Frontal cortex (tissue), 4 donors: Measurements from ENCODE around the gene GLI3. TPM values are rescaled to one million over a fixed set of nuclear protein-coding genes. Genes with fewer than 3 reads are reported as not detected.

ENCODE experiments used
- DNase-seq, 2 donors: peaks; one replicate each; pipeline ENCODE4 v3.0.0; 2012; ENCODE audit warnings: low spot score in 2 of 2
- FAIRE-seq: peaks from 2 replicates; lab custom pipeline; 2012; peaks lifted over from hg19 to GRCh38; lab: Jason Lieb, UNC
- total RNA-seq: library from RNA; depleted of rRNA; stranded (reverse); fragments of >200 nt; gene quantifications from one replicate; pipeline ENCODE4 v1.2.3, GENCODE V29; 2014
- donor health status: control.
- donor health status: control.
- donor health status: control.

GLI3 gene
- total RNA-seq, 1 donor from 2014 or later, result 2.4 TPM

DNA sequence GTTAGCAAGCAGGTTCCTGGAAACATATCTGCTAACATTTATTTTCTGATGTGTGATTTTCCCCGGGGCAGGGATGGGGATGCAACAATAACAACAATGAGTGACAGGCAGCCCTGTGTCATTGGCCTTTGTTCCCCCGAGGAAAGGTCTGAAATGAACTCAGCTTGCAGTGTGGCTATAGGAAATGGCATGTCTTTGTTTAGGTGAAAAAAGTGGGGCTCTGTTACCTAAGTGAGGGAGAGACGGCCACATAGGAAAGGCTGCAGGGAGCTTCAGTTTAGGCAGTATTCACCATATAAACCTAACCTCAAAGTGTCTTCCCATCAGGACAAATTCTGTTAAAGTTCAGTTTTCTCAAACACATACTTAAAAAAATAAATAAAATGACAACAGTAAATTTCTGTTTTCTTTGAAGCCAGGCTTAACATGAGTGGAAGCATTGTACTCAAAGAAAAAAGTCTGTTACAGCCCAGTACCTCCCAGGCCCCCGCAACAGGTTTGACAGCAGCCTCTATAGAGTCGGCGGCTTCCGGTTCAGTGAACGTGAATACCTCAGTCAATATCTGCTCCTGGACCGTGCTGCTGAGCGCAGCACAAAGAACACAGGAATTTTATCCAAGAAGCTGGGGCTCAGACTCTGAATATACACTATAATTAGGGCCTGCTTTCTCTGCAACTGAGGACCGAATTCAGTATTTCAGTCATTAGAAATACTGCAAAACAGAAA lies 168.3 kb downstream of the GLI3 start:
- DNase-seq (no peak), FAIRE-seq (no peak)

DNA sequence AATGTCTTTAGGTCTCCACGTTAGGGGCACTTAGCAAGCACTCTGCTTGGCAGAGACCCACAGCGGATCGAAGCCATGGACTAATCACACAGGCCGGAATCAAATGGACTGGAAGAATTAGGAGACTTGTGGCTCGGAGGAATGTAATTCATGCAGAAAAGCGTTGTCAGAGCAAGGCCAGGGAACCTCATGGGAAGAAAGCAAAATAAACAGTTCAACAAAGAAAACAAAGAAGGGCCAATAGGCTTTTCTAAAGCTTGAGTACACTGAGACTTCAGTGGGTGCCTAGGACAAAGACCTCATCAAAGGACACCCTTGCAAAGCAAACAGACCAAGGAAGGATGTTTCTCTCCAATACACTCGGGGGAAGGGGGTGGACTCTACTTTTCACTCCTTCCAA lies 171.1 kb downstream of the GLI3 start:
- DNase-seq (no peak), FAIRE-seq (no peak)

DNA sequence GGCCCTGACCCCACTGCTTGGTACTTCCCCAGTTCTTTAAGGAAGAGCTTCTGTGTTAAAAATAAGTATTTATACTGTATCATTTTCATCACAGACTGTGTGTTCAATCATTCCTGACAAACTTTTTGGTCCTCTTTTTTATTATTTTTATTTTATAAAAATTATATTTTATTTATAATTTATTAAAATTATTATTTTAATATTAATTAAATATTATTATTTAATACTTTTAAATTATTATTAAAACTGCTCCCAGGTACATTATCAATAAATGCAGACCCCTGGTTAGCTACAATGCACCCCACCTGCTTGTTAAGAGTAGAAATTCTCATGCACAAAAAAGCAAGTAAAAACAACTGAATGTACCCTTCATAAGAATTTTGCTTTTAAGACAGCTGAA lies 172.0 kb downstream of the GLI3 start:
- no peak for FAIRE-seq

DNA sequence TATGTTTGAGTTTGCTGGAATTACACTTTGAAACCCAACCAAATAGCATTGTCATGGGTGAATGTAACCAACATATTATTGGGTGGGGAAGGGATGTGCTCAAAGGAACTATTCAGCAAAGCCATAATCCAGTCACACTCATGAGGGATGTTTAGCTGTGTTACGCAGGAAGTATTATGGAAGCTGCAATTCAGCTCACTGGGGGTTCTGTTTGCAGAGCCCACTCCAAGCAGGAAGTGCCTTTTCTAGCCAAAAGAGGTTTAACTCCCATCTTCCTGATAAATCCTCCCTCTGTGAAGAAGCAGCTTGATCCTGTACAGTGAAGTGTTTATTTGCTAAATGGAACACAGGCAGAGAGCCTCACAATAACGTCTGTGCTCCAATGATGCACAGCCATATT lies 172.5 kb downstream of the GLI3 start:
- DNase-seq, result no peak
- no peak for FAIRE-seq

More for the DNA sequence above, 172.0 kb downstream of the GLI3 start:
- no peak for DNase-seq

DNA sequence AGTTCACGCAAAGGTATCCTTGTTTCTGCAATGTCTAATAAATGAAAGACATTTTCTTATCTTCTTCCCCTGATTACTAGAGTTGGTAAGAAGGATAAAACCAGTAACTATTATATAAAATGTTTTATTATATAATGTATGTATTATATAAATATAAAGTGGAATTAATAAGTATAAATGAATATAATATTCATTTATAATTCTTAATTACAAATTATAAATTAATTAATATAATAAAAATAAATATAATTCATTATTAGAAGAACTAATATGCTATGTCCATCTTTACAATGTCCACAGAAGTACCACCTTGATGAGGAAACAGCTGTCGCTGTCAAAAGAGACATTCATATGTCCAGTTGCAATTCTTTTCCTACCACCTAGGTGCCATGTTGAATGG lies 177.7 kb downstream of the GLI3 start:
- DNase-seq (no peak), FAIRE-seq (peak; percentile 95)

DNA sequence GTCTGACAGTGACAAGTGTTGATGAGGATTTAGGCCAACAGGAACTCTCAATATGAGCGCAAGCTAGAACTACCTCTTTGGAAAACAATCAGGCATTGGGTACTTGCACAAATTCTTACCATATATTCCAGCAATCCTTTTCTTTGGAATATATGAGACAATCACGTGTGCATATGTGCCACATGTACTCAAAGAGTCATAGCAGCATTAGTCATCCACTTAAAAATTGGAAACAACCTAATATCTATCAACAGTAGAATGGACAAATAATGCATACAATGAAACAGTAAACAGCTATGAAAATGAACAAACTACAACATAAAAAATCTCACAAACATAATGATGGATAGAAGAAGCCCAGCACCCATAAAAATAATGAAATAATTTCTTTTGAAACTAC lies 179.7 kb downstream of the GLI3 start:
- FAIRE-seq (no peak), DNase-seq (no peak)

DNA sequence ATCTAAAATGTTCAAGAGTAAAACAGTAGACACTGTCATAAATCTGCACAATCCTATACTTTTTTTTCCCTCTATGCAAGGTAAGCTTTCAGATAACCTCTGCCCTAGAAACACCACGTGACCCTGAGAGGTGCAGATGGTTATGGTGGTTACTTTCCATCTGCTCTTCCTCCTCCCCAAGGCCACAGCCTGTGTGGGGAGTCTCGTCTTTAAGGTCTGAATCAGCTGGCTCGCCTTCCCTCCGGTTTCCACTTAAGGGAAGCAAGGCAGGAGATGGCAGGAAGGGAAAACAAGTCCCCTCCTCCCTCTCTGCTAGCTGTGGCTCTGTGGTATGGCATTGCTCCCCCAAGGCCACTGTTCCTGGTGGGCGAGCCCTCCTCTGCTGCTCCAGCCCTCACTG lies 181.8 kb downstream of the GLI3 start:
- DNase-seq (no peak), FAIRE-seq (no peak)

DNA sequence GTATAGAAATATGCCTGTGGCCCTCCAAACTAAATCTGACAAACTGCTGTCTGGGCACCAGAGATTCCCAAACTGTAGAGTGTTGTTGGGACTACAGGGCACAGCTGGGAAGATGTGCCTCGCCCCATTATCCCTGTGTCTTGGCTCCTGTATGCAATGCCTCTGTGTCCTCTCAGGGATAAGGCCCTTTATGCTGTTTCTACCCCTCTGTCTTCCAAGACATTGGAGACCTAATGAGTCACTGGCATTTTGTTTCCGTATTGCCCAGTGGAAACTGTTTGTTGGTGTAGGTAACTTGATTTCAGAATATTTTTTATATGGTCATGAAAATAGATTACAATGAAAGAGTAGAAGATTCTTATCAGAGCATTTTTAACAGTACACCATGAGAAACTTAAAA lies 183.2 kb downstream of the GLI3 start:
- DNase-seq (no peak), FAIRE-seq (no peak)

DNA sequence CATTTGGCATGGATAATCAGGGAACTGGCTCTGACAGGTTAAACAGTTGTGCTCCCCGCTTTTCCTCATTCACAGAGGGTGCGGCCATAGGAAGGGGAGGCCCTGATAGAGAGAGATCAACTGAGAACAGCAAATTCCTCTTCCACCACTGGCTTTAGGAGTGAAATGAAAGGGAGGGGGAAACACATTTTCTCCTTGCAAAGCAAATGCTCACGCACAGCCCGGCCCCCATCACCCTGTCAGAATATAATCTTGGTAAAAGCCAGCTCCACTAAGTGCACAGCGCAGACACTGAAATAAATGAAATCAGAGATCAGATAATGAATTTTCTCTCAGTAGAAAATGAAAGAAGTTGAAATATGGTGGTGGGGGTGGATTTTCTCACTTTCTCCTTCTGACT lies 187.2 kb downstream of the GLI3 start:
- no peak for FAIRE-seq
- no peak for DNase-seq

DNA sequence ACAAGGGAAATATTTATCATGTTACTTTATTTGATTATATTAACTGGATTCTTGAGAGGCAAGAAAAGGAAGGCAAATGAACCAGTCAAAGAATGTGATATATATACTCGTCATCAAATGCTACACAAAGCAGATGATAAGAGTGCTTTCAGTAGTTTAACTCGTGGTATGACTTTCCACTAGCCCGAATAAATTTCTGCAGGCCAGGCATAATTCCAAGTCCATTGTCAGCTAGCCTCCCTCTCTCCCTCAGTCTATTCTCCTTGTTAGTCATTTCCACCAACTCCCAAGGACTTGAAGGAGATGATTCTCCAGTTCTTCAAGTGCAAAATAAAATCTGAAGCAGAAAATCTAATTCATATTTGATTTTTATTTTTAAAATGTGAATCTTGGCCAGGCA lies 190.5 kb downstream of the GLI3 start:
- FAIRE-seq, result no peak
- no peak for DNase-seq

DNA sequence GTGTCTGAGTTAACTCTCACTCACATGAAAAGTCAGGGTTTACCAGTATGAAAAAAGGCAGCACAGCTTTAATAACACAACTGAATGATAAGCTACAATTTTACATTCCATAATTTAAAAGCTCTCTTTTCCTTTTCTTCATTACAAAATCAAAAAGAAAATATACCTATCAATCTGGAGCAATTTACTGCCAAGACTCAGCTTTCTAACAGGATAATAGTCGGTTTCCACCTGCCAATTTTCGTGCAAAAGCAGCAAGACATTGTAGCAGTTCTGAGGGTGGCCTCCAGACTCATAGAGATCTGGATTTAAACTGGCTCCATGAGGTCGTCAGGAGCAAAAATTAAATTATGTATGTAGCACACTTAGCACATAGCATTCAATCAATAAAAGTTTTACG lies 191.0 kb downstream of the GLI3 start:
- FAIRE-seq (no peak), DNase-seq (no peak)

DNA sequence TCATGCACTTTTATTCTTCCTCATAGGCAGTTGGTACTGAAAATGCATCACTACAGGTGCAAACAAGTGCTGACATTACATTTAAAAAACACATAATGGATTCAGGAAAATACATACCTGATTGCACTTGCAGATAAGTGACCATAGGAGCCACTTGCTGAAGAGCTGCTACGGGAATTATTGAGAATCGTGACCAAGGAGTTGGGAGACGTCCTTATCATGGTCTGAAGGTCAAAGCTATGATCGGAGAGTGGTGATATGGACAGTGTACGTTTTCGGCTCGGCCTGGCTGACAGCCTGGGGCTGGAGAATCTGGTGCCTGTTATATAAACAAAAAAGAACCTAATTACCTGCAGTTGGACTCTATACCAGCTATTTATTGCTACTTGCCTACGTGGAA lies 197.1 kb downstream of the GLI3 start:
- no peak for DNase-seq
- FAIRE-seq, result no peak

DNA sequence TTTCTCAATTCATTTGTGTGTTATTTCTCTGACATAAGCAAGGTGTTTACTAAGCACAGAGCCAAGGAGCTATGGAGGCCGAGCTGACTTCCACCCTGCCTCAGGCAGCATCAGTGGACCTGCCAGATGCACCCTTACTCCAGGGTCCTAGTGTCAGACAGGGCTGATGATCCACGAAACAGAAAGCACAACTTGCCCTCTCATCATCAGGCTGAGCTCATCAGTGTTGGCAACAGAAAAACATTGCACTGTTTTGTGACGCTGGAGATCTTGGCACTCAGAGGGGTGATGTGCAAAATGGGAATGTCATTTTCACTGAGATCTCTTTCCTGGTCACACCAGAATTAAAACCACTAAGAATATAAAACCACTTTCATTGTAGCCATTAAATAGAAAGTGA lies 201.8 kb downstream of the GLI3 start:
- no peak for DNase-seq
- no peak for FAIRE-seq

DNA sequence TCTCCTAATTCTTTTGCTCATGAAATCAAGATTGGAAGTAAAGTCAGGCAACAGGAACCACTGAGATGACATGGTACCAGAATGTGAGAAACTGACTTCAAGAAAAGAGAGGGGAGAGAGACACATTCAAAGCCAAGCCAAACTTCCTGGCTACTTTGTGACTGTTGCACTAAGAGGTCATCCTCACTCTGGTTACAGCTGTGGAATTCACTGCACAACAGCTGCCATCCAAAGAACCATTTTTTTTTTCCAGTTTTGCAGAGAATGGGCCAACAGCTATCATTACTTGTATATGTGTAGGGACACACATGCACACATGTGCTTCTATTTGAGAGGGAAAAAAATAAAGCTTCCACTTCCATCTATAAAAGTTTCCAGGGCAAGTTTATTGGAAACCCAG lies 203.5 kb downstream of the GLI3 start:
- no peak for FAIRE-seq
- DNase-seq, result no peak

DNA sequence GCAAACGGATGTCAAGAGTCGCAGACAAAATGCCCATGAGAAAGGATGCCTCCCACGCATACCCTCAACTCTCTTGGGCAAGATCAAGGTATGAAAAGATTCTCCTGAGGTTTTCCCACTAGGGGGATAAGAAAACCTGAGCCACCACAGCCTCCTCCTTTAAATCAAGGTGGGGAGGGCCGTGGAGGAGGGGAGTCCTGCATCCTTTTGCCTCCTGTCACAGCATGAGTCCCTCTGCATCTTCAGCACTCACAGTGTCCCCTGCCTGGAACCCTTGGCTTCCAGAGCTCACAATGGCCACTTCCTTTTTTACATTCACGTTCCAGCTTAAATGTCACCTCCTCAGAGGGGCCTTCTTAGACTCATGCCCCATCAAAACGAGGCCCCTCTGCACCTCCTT lies 207.6 kb downstream of the GLI3 start:
- DNase-seq (no peak), FAIRE-seq (no peak)

DNA sequence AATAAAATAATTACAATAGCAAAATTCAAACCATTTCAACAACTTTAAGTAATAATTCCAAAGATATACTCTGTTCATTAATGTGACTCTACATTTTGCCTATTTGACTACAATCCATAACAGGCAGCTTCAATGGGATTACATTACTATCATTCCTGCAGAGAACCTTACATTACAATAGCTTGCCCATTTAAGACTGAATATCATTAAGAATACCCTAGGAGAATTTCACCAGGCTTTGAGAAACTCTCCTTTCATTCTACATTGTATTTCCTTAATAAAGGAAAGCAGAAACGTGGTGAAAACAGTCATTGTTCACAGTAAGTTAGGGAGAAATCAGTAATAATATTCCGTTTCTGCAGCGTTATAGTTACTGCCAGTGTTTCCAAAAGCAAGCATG lies 209.5 kb downstream of the GLI3 start:
- no peak for DNase-seq
- FAIRE-seq, result no peak

DNA sequence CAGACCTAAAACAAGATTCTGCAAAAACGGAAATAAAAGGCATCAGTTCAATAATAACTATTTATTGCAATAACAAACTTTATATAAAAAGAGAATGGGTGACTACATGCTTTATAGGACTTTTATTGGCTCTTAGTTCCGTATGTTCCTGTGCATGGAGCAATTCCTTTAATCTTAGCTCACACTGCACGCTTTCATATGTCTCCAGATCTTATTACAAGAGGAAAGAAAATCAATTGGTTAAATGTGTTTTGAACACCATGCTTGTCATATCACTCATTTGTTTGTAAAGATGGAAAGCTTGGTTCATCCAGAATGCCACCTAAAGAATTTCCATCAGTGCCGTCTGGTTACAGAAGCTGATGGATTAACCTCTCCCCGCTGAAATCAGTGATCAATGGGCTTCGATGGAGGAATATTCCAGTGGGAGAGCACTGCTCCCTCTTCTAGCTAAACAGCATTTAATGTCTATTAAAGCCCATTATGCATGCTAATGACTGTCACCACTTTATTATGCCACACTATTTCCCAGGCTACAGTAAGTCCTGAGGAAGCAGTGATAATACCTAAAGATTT lies 210.3 kb downstream of the GLI3 start:
- no peak for FAIRE-seq
- DNase-seq, result no peak

DNA sequence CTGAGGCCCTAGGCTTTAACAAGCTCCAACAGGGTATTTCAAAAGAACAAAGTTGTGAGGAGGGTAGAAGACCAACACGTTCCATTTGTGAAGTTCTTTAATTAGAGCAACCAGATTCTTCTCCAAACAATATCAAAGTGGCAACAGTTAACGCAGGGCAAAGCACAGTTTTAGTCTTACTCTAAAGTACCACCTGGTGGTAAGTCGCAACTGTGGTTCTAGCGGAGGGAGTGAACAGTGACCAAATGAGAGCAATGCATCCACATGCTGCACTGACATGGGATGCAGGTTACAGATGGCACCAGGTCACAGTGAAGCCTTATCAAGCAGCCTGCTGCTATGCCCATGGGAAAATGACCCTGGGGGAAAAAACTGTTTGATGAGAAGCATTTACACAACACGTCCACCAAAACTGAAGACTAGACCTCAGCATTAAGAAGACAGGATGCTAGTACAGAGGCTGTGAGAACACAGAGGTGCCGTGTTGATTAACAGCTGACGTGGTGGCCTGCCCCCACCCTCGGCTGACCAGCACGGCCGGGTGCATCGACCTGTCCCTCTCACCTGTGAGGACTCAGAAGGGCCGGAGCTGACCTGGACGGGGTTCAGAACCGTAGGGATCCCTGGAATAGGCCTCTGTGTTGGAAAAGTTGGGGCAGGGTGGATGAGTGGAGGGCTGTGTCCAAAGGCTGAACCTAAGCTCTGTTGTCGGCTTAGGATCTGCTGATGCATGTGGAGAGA lies 211.2 kb downstream of the GLI3 start:
- FAIRE-seq, result no peak
- DNase-seq, result no peak

DNA sequence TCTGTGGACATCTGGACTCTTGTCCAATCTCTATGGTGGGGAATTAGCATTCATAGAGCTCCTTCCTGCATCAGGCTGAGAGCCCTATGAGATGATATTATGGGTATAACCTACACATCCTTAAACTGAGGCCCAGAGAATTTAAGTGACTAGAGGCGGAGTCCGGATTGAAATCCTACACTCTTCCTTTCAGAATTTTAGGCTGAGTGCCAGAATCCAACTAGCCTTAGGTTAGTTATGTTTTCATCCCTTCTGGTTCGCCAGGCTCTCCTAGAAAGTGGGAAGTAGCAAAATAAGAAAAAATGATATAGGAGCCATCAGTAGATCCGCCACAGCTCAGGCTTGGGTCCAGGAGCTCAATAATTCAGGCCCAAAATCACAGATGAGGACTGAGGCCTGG lies 212.5 kb downstream of the GLI3 start:
- no peak for DNase-seq
- no peak for FAIRE-seq

DNA sequence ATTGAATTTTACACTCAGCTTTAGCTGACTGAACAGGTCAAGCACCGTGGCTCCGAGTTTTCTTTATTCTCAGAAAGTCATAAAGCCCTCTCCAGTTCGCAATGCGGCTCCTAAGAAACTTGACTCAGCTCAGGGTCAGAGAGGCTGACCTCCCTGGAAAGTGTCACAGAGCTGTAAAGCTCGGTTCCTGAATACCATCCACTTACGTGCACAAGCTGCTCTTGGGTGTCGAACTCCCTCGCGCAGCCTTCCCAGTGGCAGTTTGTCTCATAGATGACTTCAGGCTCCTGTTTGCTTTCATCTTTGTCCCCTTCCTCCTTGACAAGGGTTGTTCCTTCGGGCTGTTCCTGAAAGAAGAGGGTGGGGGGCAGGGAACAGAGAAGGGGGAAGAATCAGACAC lies 213.7 kb downstream of the GLI3 start:
- FAIRE-seq (no peak), DNase-seq (no peak)

DNA sequence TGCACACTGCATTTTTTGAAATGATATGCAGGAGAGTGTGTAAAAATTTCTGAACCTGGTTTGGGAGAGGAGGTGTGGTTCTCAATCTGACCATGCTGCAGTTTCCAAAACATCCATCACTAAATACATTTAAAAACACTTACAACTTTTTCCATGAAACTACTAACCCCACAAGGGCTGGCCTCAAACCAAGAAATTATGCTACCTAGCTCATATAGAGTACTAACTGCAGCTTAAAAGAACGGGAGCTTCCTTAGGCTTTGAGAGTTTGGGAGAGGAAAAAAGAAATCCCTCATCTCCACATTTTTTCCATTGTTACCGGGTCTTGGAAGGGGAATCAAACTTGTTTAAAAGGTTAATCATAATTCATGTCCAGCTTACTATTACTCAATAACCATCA lies 214.2 kb downstream of the GLI3 start:
- no peak for DNase-seq
- FAIRE-seq, result no peak
